Duodenal mucosa (tissue), 2 donors: ENCODE measurements around the gene TMEM30A.

Experiments
- H3K27ac ChIP-seq: one replicate; pipeline ENCODE4 v1.7.0; 2013; ENCODE audit warnings: low read depth, low read length
- H3K27me3 ChIP-seq, 2 donors: one replicate each; pipeline ENCODE4 v1.7.0; 2013; ENCODE audit warnings: low read length in 2 of 2, control low read depth in 1 of 2; ENCODE audit not compliant: insufficient read depth in 2 of 2, control insufficient read depth in 1 of 2
- H3K36me3 ChIP-seq, 2 donors: one replicate each; pipeline ENCODE4 v1.7.0; 2013; ENCODE audit warnings: low read length in 2 of 2, control low read depth in 1 of 2; ENCODE audit not compliant: insufficient read depth in 2 of 2, control insufficient read depth in 1 of 2
- H3K4me1 ChIP-seq, 2 donors: one replicate each; pipeline ENCODE4 v1.7.0; 2013; ENCODE audit warnings: low read length in 2 of 2, control low read depth in 1 of 2; ENCODE audit not compliant: insufficient read depth in 2 of 2, control insufficient read depth in 1 of 2
- H3K4me3 ChIP-seq, 2 donors: one replicate each; pipeline ENCODE4 v1.7.0; 2013; ENCODE audit warnings: low read length in 2 of 2, low read depth in 1 of 2
- H3K9ac ChIP-seq, 2 donors: one replicate each; pipeline ENCODE4 v1.7.0; 2013; ENCODE audit warnings: low read length in 2 of 2, low read depth in 1 of 2
- H3K9me3 ChIP-seq, 2 donors: one replicate each; pipeline ENCODE4 v1.7.0; 2013; ENCODE audit warnings: low read length in 2 of 2, control low read depth in 1 of 2; ENCODE audit not compliant: control insufficient read depth in 1 of 2

Gene TMEM30A

DNA sequence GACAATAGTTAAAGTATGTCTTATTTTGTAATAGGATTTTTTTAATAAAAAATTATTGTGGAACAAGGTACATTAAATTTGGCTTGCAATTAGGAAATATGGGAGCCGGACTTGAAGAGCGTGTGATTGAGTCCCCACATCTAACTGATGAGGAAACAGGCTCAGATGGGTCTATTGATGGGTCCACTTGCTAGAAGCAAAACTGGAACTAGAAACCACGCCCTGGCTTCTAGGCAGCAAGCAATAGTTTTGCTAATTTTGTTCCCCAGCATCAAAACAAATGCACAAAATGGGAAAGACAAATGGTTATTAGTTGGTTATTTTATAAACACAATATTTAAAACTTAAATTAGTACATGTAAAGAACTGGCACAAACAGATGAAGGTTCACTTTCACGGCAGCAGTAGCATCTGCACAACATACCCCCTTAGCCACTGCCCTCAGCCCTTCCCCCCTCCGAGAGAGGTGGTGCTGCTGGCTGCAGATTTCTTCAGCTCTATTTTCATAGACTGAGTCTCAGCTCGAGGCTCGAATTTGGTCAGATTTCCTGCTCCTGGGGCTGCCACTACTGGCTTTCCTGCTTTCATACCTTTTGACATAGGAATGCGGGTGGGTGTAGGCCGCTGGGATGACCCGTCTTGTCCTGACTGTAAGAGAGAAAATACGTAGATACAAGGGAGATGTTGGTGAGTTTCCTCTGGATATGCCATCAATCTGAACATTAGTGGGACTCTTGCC, 23.8 kb upstream of the TMEM30A start:
- Histone ChIP-seq H3K36me3 (no peaks in the 10 kb centered on the region), H3K9ac (no peak overlapping the region), H3K27ac (no peak overlapping the region), H3K4me3 (no peak overlapping the region), H3K9me3 (no peaks in the 10 kb centered on the region), H3K27me3 (no peaks in the 10 kb centered on the region), H3K4me1 (no peaks in the 10 kb centered on the region)

DNA sequence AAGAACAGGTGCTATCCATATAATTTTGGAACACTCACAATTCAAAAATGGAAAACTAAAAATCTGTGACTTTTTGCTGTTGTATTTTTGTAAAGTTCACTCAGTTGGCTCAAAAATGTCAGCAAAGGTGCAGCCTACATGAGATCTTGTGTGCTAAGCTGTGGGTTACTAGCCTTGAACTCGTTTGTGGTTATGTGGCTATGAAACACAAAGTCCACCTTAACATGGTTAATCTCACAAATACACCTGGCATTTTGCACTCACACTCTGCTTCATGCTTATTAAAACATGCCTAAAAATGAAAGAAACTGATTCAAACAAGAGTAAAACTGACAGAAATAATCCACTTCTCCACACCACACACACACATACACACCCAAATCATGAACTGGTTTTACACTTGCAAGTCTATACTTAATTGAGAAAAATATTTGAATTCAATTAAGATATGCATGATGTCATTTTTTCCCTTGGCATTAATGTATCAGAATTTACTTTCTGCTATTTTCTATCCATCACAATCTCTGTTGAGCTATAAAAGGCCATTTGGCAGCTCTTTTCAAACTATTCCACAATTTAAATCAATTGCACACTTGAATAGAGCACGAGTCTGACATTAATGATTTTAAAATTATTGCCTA, 22.9 kb upstream of the TMEM30A start:
- H3K36me3 ChIP-seq = no peaks in the 10 kb centered on the region
- H3K9ac ChIP-seq = no peak overlapping the region
- H3K4me1 ChIP-seq = no peaks in the 10 kb centered on the region
- H3K4me3 ChIP-seq = no peak overlapping the region
- no peak overlapping the region for H3K27ac ChIP-seq
- H3K27me3 ChIP-seq = no peaks in the 10 kb centered on the region
- no peaks in the 10 kb centered on the region for H3K9me3 ChIP-seq

DNA sequence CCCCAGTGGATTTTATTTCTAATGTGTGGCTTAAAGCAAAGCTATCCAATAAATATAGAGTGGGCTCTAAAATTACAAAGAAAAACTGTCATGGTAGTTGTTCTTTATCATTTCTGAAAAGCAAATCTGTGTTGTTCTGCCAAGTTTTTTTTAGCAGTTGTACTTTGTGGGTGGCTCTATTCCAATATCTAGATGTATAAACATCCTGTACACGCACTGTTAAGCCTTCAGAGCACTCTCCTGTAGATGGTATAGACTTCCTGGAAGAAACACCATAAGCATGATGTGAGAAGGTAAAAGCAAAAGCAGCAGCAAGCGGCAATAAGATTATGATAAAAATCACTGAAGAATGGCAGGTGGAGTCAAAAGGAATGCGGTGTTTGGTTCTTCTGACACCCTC, 21.5 kb upstream of the TMEM30A start:
- H3K36me3 ChIP-seq = no peaks in the 10 kb centered on the region

DNA sequence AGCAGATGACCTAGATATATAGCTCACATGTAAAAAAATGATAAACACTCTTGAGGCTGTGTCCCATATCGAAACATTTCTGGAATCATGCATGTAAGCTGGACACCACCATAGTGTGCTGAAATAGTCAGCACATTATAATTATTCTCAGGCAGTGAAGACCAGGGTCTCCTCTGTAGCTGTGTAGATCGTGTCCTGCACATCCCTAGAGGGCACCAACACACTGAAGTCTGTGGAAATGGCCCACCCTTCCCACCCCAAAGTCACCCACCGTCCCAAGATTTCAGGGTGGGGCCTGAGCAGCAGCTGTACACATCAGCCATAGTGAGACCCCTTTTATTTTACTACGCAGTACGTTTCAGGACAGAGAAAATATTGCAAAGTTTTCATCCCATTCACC, 21.0 kb upstream of the TMEM30A start:
- Histone ChIP-seq H3K36me3 (no peaks in the 10 kb centered on the region), H3K9ac (no peak overlapping the region)

More for the DNA sequence above, 21.5 kb upstream of the TMEM30A start:
- Histone ChIP-seq H3K4me3 (no peak overlapping the region), H3K9me3 (no peaks in the 10 kb centered on the region), H3K27ac (no peak overlapping the region), H3K27me3 (no peaks in the 10 kb centered on the region), H3K9ac (no peak overlapping the region), H3K4me1 (peaks cover 0 to 8% of the 10 kb centered on the region in 2 donors)

GRCh38 chr6:75302280-75302679, 17.7 kb upstream of the TMEM30A start:
- Histone ChIP-seq H3K4me3 (no peak overlapping the region), H3K9ac (no peak overlapping the region), H3K27ac (no peak overlapping the region), H3K27me3 (no peaks in the 10 kb centered on the region), H3K9me3 (no peaks in the 10 kb centered on the region), H3K36me3 (no peaks in the 10 kb centered on the region), H3K4me1 (peaks cover 0 to 8% of the 10 kb centered on the region in 2 donors)

More for the DNA sequence above, 21.0 kb upstream of the TMEM30A start:
- Histone ChIP-seq H3K9me3 (no peaks in the 10 kb centered on the region), H3K4me1 (peaks cover 0 to 8% of the 10 kb centered on the region in 2 donors), H3K4me3 (no peak overlapping the region), H3K27ac (no peak overlapping the region), H3K27me3 (no peaks in the 10 kb centered on the region)

- Histone ChIP-seq H3K4me1 (peaks cover 0 to 8% of the 10 kb centered on the region in 2 donors), H3K9me3 (no peaks in the 10 kb centered on the region), H3K4me3 (no peak overlapping the region), H3K9ac (no peak overlapping the region), H3K27ac (no peak overlapping the region), H3K36me3 (no peaks in the 10 kb centered on the region), H3K27me3 (no peaks in the 10 kb centered on the region)
These were observed 16.9 kb upstream of the TMEM30A start for GRCh38 chr6:75301537-75301936.

DNA sequence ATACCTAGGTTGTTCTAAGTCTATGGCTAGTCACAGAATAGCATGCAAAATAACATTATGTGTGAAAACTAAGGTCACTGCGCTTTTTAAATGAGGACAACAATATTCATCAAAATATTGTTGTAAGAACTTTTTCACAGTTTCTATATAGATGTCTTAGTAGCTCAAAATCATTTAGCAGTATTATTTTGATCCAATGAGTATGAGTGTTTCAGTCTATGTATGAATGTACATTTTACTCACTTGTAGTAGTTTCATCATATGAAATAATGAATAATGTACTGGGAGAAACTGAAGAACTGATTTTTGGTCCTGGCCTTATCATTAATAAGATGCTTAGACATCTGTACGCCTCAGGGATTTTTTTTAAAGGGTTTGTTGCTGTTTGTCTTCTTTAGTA, 16.5 kb upstream of the TMEM30A start:
- H3K27ac ChIP-seq = no peak overlapping the region
- H3K27me3 ChIP-seq = no peaks in the 10 kb centered on the region
- H3K36me3 ChIP-seq = no peaks in the 10 kb centered on the region
- H3K4me1 ChIP-seq = peaks cover 0 to 8% of the 10 kb centered on the region in 2 donors
- H3K9ac ChIP-seq = no peak overlapping the region
- H3K9me3 ChIP-seq = no peaks in the 10 kb centered on the region
- no peak overlapping the region for H3K4me3 ChIP-seq

GRCh38 chr6:75300531-75300855, 15.9 kb upstream of the TMEM30A start:
- Histone ChIP-seq H3K4me3 (no peak overlapping the region), H3K27me3 (no peaks in the 10 kb centered on the region), H3K36me3 (no peaks in the 10 kb centered on the region), H3K9me3 (no peaks in the 10 kb centered on the region), H3K9ac (no peak overlapping the region), H3K4me1 (peaks cover 0 to 8% of the 10 kb centered on the region in 2 donors), H3K27ac (no peak overlapping the region)

- Histone ChIP-seq H3K27me3 (no peaks in the 10 kb centered on the region), H3K27ac (no peak overlapping the region), H3K9ac (no peak overlapping the region), H3K9me3 (no peaks in the 10 kb centered on the region), H3K36me3 (no peaks in the 10 kb centered on the region), H3K4me3 (no peak overlapping the region), H3K4me1 (peaks cover 0 to 8% of the 10 kb centered on the region in 2 donors)
These were observed 15.4 kb upstream of the TMEM30A start for GRCh38 chr6:75299801-75300530.
